ENCODE measurements around the gene RRP9.

The RRP9 gene

DNA sequence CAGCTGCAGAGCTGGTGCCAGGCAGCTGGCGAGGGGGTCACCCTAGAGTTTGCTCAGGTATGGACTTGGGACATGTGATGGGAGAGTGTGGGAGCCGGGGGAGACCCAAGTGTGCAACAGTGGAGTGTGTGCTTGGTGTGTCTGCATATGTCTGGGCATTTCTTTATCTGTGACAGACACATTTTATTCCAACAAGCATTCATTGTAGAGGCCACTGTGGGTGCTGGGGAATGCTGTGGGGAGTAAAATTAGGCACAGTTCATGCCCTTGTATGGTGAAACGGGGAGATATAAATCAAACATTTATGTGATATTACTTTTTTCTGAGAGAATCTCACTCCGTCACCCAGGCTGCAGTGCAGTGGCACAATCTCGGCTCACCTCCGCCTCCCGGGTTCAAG, 45.9 kb upstream of the RRP9 start:
- Histone ChIP-seq H3F3A (ENCODE audit: low read depth) (peaks cover 4% of the 10 kb centered on the region), H3K4me2 (ENCODE audit: low read depth, low read length, poor library complexity, severe bottlenecking) (no peak overlapping the region), H3K79me2 (ENCODE audit: insufficient read depth, low read length) (peaks cover 20% of the 10 kb centered on the region), H3K9me2 (replicated peaks; ENCODE audit: low read depth, low read length) (no peaks in the 10 kb centered on the region), H2AFZ (ENCODE audit: low read length) (no peak overlapping the region), H3K9me3 (ENCODE audit: insufficient read depth, low read depth, low read length) (no peaks in the 10 kb centered on the region), H4K20me1 (ENCODE audit: insufficient read depth, low read length, poor library complexity, severe bottlenecking) (peaks cover 14% of the 10 kb centered on the region), H3K36me3 (ENCODE audit: insufficient read depth, low read length) (peaks cover 9% of the 10 kb centered on the region; the same call in 1 of the 2 replicates), H3K9ac (ENCODE audit: low read depth, low read length, poor library complexity, severe bottlenecking) (no peak overlapping the region), H3K4me3 (ENCODE audit: low read length, poor library complexity, severe bottlenecking) (no peak overlapping the region), H3K4me1 (ENCODE audit: insufficient read depth, low read length, poor library complexity, severe bottlenecking) (peaks cover 21% of the 10 kb centered on the region), H3K27me3 (ENCODE audit: insufficient read depth, low read length, poor library complexity, severe bottlenecking) (no peaks in the 10 kb centered on the region)
- TF ChIP-seq, protein P1, sequence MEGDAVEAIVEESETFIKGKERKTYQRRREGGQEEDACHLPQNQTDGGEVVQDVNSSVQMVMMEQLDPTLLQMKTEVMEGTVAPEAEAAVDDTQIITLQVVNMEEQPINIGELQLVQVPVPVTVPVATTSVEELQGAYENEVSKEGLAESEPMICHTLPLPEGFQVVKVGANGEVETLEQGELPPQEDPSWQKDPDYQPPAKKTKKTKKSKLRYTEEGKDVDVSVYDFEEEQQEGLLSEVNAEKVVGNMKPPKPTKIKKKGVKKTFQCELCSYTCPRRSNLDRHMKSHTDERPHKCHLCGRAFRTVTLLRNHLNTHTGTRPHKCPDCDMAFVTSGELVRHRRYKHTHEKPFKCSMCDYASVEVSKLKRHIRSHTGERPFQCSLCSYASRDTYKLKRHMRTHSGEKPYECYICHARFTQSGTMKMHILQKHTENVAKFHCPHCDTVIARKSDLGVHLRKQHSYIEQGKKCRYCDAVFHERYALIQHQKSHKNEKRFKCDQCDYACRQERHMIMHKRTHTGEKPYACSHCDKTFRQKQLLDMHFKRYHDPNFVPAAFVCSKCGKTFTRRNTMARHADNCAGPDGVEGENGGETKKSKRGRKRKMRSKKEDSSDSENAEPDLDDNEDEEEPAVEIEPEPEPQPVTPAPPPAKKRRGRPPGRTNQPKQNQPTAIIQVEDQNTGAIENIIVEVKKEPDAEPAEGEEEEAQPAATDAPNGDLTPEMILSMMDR (conservative IDR thresholded peaks at IDR 0.05; ENCODE audit: low read length) = no peak
- no peak for TF ChIP-seq EZH2phosphoT487 (IDR thresholded peaks at IDR 0.05; ENCODE audit: borderline replicate concordance)

- Histone ChIP-seq H3K4me1 (ENCODE audit: insufficient read depth, low read length, poor library complexity, severe bottlenecking) (peaks cover 16% of the 10 kb centered on the region), H3K4me2 (ENCODE audit: low read depth, low read length, poor library complexity, severe bottlenecking) (no peak overlapping the region), H3K4me3 (ENCODE audit: low read length, poor library complexity, severe bottlenecking) (no peak overlapping the region), H4K20me1 (ENCODE audit: insufficient read depth, low read length, poor library complexity, severe bottlenecking) (peaks cover 1% of the 10 kb centered on the region), H3K9me3 (ENCODE audit: insufficient read depth, low read depth, low read length) (no peaks in the 10 kb centered on the region), H3K36me3 (ENCODE audit: insufficient read depth, low read length) (no peaks in the 10 kb centered on the region), H3F3A (ENCODE audit: low read depth) (peaks cover 5% of the 10 kb centered on the region), H3K27me3 (ENCODE audit: insufficient read depth, low read length, poor library complexity, severe bottlenecking) (no peaks in the 10 kb centered on the region), H3K79me2 (ENCODE audit: insufficient read depth, low read length) (peaks cover 10% of the 10 kb centered on the region; the same call in 1 of the 2 replicates), H2AFZ (ENCODE audit: low read length) (no peak overlapping the region), H3K9ac (ENCODE audit: low read depth, low read length, poor library complexity, severe bottlenecking) (no peak overlapping the region), H3K9me2 (replicated peaks; ENCODE audit: low read depth, low read length) (no peaks in the 10 kb centered on the region)
- TF ChIP-seq EZH2phosphoT487 (IDR thresholded peaks at IDR 0.05; ENCODE audit: borderline replicate concordance) = no peak
- TF ChIP-seq, protein P1 (conservative IDR thresholded peaks at IDR 0.05; ENCODE audit: low read length) = no peak
Observed at GRCh38 chr3:51986010-51986947, 44.6 kb upstream of the RRP9 start.

DNA sequence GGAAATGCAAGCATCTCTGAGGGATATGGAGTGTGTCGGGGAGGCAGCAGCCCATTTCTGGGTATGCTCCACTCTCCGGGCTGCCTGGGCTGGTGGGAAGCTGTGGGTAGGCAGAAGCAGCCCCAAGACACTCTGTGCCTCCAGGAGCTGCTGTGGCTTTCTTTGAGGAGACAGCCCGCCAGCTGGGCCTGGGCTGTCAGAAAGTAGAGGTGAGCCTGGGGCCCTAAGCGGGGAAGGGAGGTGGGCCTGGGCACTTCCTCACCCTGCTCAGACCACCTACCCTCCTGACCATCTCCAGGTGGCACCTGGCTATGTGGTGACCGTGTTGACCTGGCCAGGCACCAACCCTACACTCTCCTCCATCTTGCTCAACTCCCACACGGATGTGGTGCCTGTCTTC, 43.4 kb upstream of the RRP9 start:
- no peaks in the 10 kb centered on the region for H3K9me3 ChIP-seq (ENCODE audit: insufficient read depth, low read depth, low read length)
- no peaks in the 10 kb centered on the region for H3K9me2 ChIP-seq (replicated peaks; ENCODE audit: low read depth, low read length)
- H2AFZ ChIP-seq (ENCODE audit: low read length) = no peak overlapping the region
- TF ChIP-seq, protein P1 (conservative IDR thresholded peaks at IDR 0.05; ENCODE audit: low read length) = no peak
- TF ChIP-seq EZH2phosphoT487 (IDR thresholded peaks at IDR 0.05; ENCODE audit: borderline replicate concordance) = no peak
- H3K79me2 ChIP-seq (ENCODE audit: insufficient read depth, low read length) = peaks cover 16% of the 10 kb centered on the region; the same call in 1 of the 2 replicates
- no peak overlapping the region for H3K4me2 ChIP-seq (ENCODE audit: low read depth, low read length, poor library complexity, severe bottlenecking)
- no peaks in the 10 kb centered on the region for H3K27me3 ChIP-seq (ENCODE audit: insufficient read depth, low read length, poor library complexity, severe bottlenecking)
- no peak overlapping the region for H3K9ac ChIP-seq (ENCODE audit: low read depth, low read length, poor library complexity, severe bottlenecking)
- no peaks in the 10 kb centered on the region for H3K36me3 ChIP-seq (ENCODE audit: insufficient read depth, low read length)
- no peaks in the 10 kb centered on the region for H4K20me1 ChIP-seq (ENCODE audit: insufficient read depth, low read length, poor library complexity, severe bottlenecking)
- H3F3A ChIP-seq (ENCODE audit: low read depth) = peaks cover 5% of the 10 kb centered on the region
- no peak overlapping the region for H3K4me3 ChIP-seq (ENCODE audit: low read length, poor library complexity, severe bottlenecking)
- peaks cover 16% of the 10 kb centered on the region for H3K4me1 ChIP-seq (ENCODE audit: insufficient read depth, low read length, poor library complexity, severe bottlenecking)

All from Loucy (cell line).